ENCODE data around the gene OR51A7. TPM values are rescaled to one million over a fixed set of nuclear protein-coding genes. Genes with fewer than 3 reads are reported as not detected.
"Not testable (repeated sequence)": the region's sequence is repeated elsewhere in the genome, so short reads cannot be mapped to it uniquely, and the experiment has no call there.

OR51A7 gene
- total RNA-seq, result not detected in 2 replicates

- H3K27me3 ChIP-seq (ENCODE audit: control insufficient read depth, insufficient read depth, low read length), result no peaks in the 10 kb centered on the region
- no peak within 1 kb of the TSS for H3K4me3 ChIP-seq (ENCODE audit: low read depth, low read length)
- TF ChIP-seq CTCF (IDR thresholded peaks at IDR 0.05; ENCODE audit: insufficient read depth, low read length, poor library complexity, severe bottlenecking), result no peak
- DNase-seq (ENCODE audit: low read depth), result no peak
- H3K36me3 ChIP-seq (ENCODE audit: control insufficient read depth, insufficient read depth, low read length), result no peaks in the 10 kb centered on the region
Measured at GRCh38 chr11:4903484-4903883, at the start of gene OR51A7. OR51A7 (plus strand) TSS chr11:4903783; CDS start chr11:4907370, 3,587 bp downstream.

- H3K36me3 ChIP-seq (ENCODE audit: control insufficient read depth, insufficient read depth, low read length); H3K27me3 ChIP-seq (ENCODE audit: control insufficient read depth, insufficient read depth, low read length); H3K4me3 ChIP-seq (ENCODE audit: low read depth, low read length); DNase-seq (ENCODE audit: low read depth): not testable (repeated sequence)
Measured at GRCh38 chr11:4854286-4854685, 49.3 kb upstream of the OR51A7 start.

GRCh38 chr11:4862447-4863236 lies 40.9 kb upstream of the OR51A7 start:
- TF ChIP-seq CTCF (IDR thresholded peaks at IDR 0.05; ENCODE audit: insufficient read depth, low read length, poor library complexity, severe bottlenecking), result no peak
- Histone ChIP-seq H3K4me3 (ENCODE audit: low read depth, low read length) (no peak overlapping the region), H3K27me3 (ENCODE audit: control insufficient read depth, insufficient read depth, low read length) (no peaks in the 10 kb centered on the region), H3K36me3 (ENCODE audit: control insufficient read depth, insufficient read depth, low read length) (no peaks in the 10 kb centered on the region)
- DNase-seq (ENCODE audit: low read depth), result no peak

- no peak overlapping the region for H3K4me3 ChIP-seq (ENCODE audit: low read depth, low read length)
- no peaks in the 10 kb centered on the region for H3K27me3 ChIP-seq (ENCODE audit: control insufficient read depth, insufficient read depth, low read length)
- no peaks in the 10 kb centered on the region for H3K36me3 ChIP-seq (ENCODE audit: control insufficient read depth, insufficient read depth, low read length)
- no peak for TF ChIP-seq CTCF (IDR thresholded peaks at IDR 0.05; ENCODE audit: insufficient read depth, low read length, poor library complexity, severe bottlenecking)
- DNase-seq (ENCODE audit: low read depth), result no peak
Measured at GRCh38 chr11:4863876-4864275, 39.7 kb upstream of the OR51A7 start.

GRCh38 chr11:4865855-4866254 lies 37.7 kb upstream of the OR51A7 start:
- H3K27me3 ChIP-seq (ENCODE audit: control insufficient read depth, insufficient read depth, low read length), result no peaks in the 10 kb centered on the region
- H3K4me3 ChIP-seq (ENCODE audit: low read depth, low read length), result no peak overlapping the region
- DNase-seq (ENCODE audit: low read depth), result no peak

GRCh38 chr11:4881188-4881587 lies 22.4 kb upstream of the OR51A7 start:
- Histone ChIP-seq H3K4me3 (ENCODE audit: low read depth, low read length) (no peak overlapping the region), H3K36me3 (ENCODE audit: control insufficient read depth, insufficient read depth, low read length) (no peaks in the 10 kb centered on the region), H3K27me3 (ENCODE audit: control insufficient read depth, insufficient read depth, low read length) (no peaks in the 10 kb centered on the region)
- no peak for TF ChIP-seq CTCF (IDR thresholded peaks at IDR 0.05; ENCODE audit: insufficient read depth, low read length, poor library complexity, severe bottlenecking)
- no peak for DNase-seq (ENCODE audit: low read depth)

More at GRCh38 chr11:4865855-4866254, 37.7 kb upstream of the OR51A7 start:
- no peaks in the 10 kb centered on the region for H3K36me3 ChIP-seq (ENCODE audit: control insufficient read depth, insufficient read depth, low read length)
- TF ChIP-seq CTCF (IDR thresholded peaks at IDR 0.05; ENCODE audit: insufficient read depth, low read length, poor library complexity, severe bottlenecking), result no peak
